HCT116 (cell line): ENCODE data around the gene MEP1B. TPM values are rescaled to one million over a fixed set of nuclear protein-coding genes. Genes with fewer than 3 reads are reported as not detected.

Experiments used
- ATAC-seq: fragments of 200-7000 bp; cut with Tn5 transposase; 2 replicates; pipeline ENCODE4 v1.9.1; 2020; ENCODE audit warnings: mild to moderate bottlenecking, moderate library complexity
- BruUV-seq: library from RNA; stranded (reverse); fragments of 400-500 nt; replicated peaks from 2 replicates; lab custom pipeline; 2021; lab: Mats Ljungman, UMichigan
- CTCF ChIA-PET: fragments of 300-600 bp; sonication (Branson Sonifier 250); formaldehyde crosslinking; loops from one replicate; lab custom pipeline; 2021; ENCODE audit warnings: antibody characterized with exemption; lab: Charles Lee
- POLR2A ChIA-PET: fragments of 300-600, 350-600 bp; sonication (Branson Sonifier 250); formaldehyde crosslinking; loops from one replicate; lab custom pipeline; 2021; ENCODE audit warnings: antibody characterized with exemption; lab: Charles Lee
- RAD21 ChIA-PET, 2 experiments: fragments of 300-600 bp; sonication (Branson Sonifier 250); formaldehyde crosslinking; loops; one replicate each; lab custom pipeline; 2023; ENCODE audit warnings: low total read pairs in 2 of 2; ENCODE audit not compliant: uncharacterized antibody in 2 of 2, unreplicated experiment in 2 of 2, low non-redundant PET in 1 of 2; lab: Charles Lee
- DNase-seq: peaks from one replicate; pipeline ENCODE4 v3.0.0-alpha.2; 2010; ENCODE audit warnings: low read depth, low spot score
- H2AFZ ChIP-seq: fragments of 200-600 bp; shearing (Covaris generic), sonication (generic); 2 replicates; pipeline ENCODE4 v1.6.1; 2017; ENCODE audit warnings: low read depth, mixed run types, mixed read lengths, antibody characterized with exemption, low read length; ENCODE audit not compliant: poor library complexity, severe bottlenecking
- H3K27ac ChIP-seq: 2 replicates; pipeline ENCODE4 v1.5.1; 2012; ENCODE audit warnings: low read depth, low read length
- H3K27me3 ChIP-seq: fragments of 200-600 bp; sonication (generic); 2 replicates; pipeline ENCODE4 v1.6.1; 2016; ENCODE audit warnings: mixed run types, low read length, mixed read lengths; ENCODE audit not compliant: insufficient read depth
- H3K36me3 ChIP-seq, 2 experiments: fragments of 200-500 bp in 1 of 2; fragments of 200-600 bp in 1 of 2; sonication (Bioruptor generic) in 1 of 2; sonication (generic) in 1 of 2; 2 replicates each; pipeline versions ENCODE4 v1.5.1 to v1.6.1; 2014 to 2016; ENCODE audit warnings: low read length in 2 of 2, inconsistent platforms in 1 of 2, mixed read lengths in 1 of 2, mixed run types in 1 of 2; ENCODE audit not compliant: insufficient read depth in 2 of 2, control insufficient read depth in 1 of 2
- H3K4me1 ChIP-seq, 2 experiments: fragments of 200-600 bp in 1 of 2; sonication (generic) in 1 of 2; 2 replicates each; pipeline versions ENCODE4 v1.5.1 to v1.6.1; 2012 to 2017; ENCODE audit warnings: low read length in 2 of 2, inconsistent platforms in 1 of 2, mild to moderate bottlenecking in 1 of 2, mixed read lengths in 1 of 2, mixed run types in 1 of 2, moderate library complexity in 1 of 2; ENCODE audit not compliant: insufficient read depth in 2 of 2, control insufficient read depth in 1 of 2
- H3K4me2 ChIP-seq: fragments of 200-600 bp; sonication (generic); 2 replicates; pipeline ENCODE4 v1.6.1; 2017; ENCODE audit warnings: mixed run types, low read length, mixed read lengths
- H3K4me3 ChIP-seq, 2 experiments: fragments of 200-600 bp in 1 of 2; sonication (generic) in 1 of 2; replicated peaks in 1 of 2; 2 replicates each; pipeline ENCODE4 v1.5.1; 2011 to 2016; ENCODE audit warnings: low read length in 2 of 2, control low read depth in 1 of 2, low read depth in 1 of 2, mild to moderate bottlenecking in 1 of 2, mixed read lengths in 1 of 2, mixed run types in 1 of 2
- H3K79me2 ChIP-seq: fragments of 200-600 bp; sonication (generic); 2 replicates; pipeline ENCODE4 v1.6.1; 2017; ENCODE audit warnings: mild to moderate bottlenecking, mixed run types, low read length, moderate library complexity, mixed read lengths; ENCODE audit not compliant: insufficient read depth
- H3K9ac ChIP-seq: fragments of 200-600 bp; sonication (generic); 2 replicates; pipeline ENCODE4 v1.6.1; 2016; ENCODE audit warnings: low read length, mixed read lengths
- H3K9me2 ChIP-seq: fragments of 200-600 bp; sonication (generic), shearing (Covaris generic); 2 replicates; pipeline ENCODE4 v1.6.1; 2017; ENCODE audit warnings: mixed run types, mild to moderate bottlenecking, moderate library complexity; ENCODE audit not compliant: insufficient read depth
- H3K9me3 ChIP-seq, 2 experiments: fragments of 200-500 bp in 1 of 2; fragments of 200-600 bp in 1 of 2; sonication (Bioruptor generic) in 1 of 2; sonication (generic) in 1 of 2; 2 replicates each; pipeline ENCODE4 v1.6.1; 2014 to 2017; ENCODE audit warnings: low read length in 2 of 2, mixed read lengths in 2 of 2, inconsistent platforms in 1 of 2, low read depth in 1 of 2, mild to moderate bottlenecking in 1 of 2, mixed run types in 1 of 2, moderate library complexity in 1 of 2; ENCODE audit not compliant: control insufficient read depth in 1 of 2, insufficient read depth in 1 of 2
- H4K20me1 ChIP-seq: fragments of 200-600 bp; sonication (generic), shearing (Covaris generic); 2 replicates; pipeline ENCODE4 v1.6.1; 2017; ENCODE audit warnings: mixed run types, mild to moderate bottlenecking, moderate library complexity; ENCODE audit not compliant: insufficient read depth
- ATF3 ChIP-seq: IDR thresholded peaks from 2 replicates; pipeline ENCODE4 v1.6.1; 2012
- CEBPB ChIP-seq: IDR thresholded peaks from 2 replicates; pipeline ENCODE4 v1.6.1; 2012; ENCODE audit warnings: low read depth
- EZH2 ChIP-seq: fragments of 200-600 bp; sonication (generic); IDR thresholded peaks from 2 replicates; pipeline ENCODE4 v1.6.1; 2017; ENCODE audit warnings: antibody characterized with exemption, mixed run types
- JUND ChIP-seq: IDR thresholded peaks from 2 replicates; pipeline ENCODE4 v1.6.1; 2012
- POLR2AphosphoS5 ChIP-seq: IDR thresholded peaks from 2 replicates; pipeline ENCODE4 v1.6.1; 2011; ENCODE audit warnings: mild to moderate bottlenecking, low read depth, low read length, moderate library complexity
- SIN3A ChIP-seq: IDR thresholded peaks from 2 replicates; pipeline ENCODE4 v1.6.1; 2012; ENCODE audit warnings: low read depth
- YY1 ChIP-seq: IDR thresholded peaks from 2 replicates; pipeline ENCODE4 v1.6.1; 2011; ENCODE audit warnings: low read length, low read depth, moderate library complexity, mild to moderate bottlenecking; ENCODE audit not compliant: insufficient replicate concordance; ENCODE audit errors: extremely low read depth
- intact Hi-C: fragments of 100-400 bp; cut with micrococcal nuclease; formaldehyde crosslinking; loops from 2 replicates; pipeline ENCODE4 v1.10.0; 2022
- total RNA-seq: library from RNA; stranded (reverse); gene quantifications from one replicate; pipeline ENCODE4 v1.2.1, GENCODE V29; 2021; ENCODE audit not compliant: unreplicated experiment
- TF ChIP-seq, protein P1 (sequence below), 3 experiments: fragments of 200-600 bp in 1 of 3; sonication (generic) in 1 of 3; IDR thresholded peaks in 2 of 3; conservative IDR thresholded peaks in 1 of 3; 2 replicates each; pipeline ENCODE4 v1.5.1; 2012 to 2017; ENCODE audit warnings: low read depth in 2 of 3, low read length in 2 of 3, antibody characterized with exemption in 1 of 3, borderline replicate concordance in 1 of 3, control low read depth in 1 of 3, mild to moderate bottlenecking in 1 of 3, mixed read lengths in 1 of 3, mixed run types in 1 of 3, moderate library complexity in 1 of 3; ENCODE audit not compliant: insufficient read depth in 1 of 3
- TF ChIP-seq, protein P2 (sequence below): IDR thresholded peaks from 2 replicates; pipeline ENCODE4 v1.6.1; 2012; ENCODE audit warnings: low read depth

The MEP1B gene
- total RNA-seq, 1 experiment from 2014 or later = not detected

GRCh38 chr18:32264401-32264800, 74.6 kb downstream of the MEP1B start:
- intact Hi-C loops = no loop called here
- ChIA-PET RAD21 (no interaction called here), POLR2A (no interaction called here), CTCF (no interaction called here)
- Histone ChIP-seq H3K9me3 (no peaks in the 10 kb centered on the region), H3K27me3 (no peaks in the 10 kb centered on the region), H3K79me2 (no peaks in the 10 kb centered on the region), H4K20me1 (no peaks in the 10 kb centered on the region), H3K9ac (no peak overlapping the region), H2AFZ (no peak overlapping the region), H3K27ac (no peak overlapping the region), H3K4me3 (no peak overlapping the region), H3K4me2 (no peak overlapping the region), H3K36me3 (no peaks in the 10 kb centered on the region), H3K9me2 (no peaks in the 10 kb centered on the region), H3K4me1 (no peaks in the 10 kb centered on the region)
- no TSS peak for BruUV-seq
- ATAC-seq (no peak), DNase-seq (no peak)
- no peak for TF ChIP-seq ATF3
- no peak for TF ChIP-seq SIN3A
- TF ChIP-seq CEBPB = no peak
- TF ChIP-seq, protein P1, sequence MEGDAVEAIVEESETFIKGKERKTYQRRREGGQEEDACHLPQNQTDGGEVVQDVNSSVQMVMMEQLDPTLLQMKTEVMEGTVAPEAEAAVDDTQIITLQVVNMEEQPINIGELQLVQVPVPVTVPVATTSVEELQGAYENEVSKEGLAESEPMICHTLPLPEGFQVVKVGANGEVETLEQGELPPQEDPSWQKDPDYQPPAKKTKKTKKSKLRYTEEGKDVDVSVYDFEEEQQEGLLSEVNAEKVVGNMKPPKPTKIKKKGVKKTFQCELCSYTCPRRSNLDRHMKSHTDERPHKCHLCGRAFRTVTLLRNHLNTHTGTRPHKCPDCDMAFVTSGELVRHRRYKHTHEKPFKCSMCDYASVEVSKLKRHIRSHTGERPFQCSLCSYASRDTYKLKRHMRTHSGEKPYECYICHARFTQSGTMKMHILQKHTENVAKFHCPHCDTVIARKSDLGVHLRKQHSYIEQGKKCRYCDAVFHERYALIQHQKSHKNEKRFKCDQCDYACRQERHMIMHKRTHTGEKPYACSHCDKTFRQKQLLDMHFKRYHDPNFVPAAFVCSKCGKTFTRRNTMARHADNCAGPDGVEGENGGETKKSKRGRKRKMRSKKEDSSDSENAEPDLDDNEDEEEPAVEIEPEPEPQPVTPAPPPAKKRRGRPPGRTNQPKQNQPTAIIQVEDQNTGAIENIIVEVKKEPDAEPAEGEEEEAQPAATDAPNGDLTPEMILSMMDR (IDR thresholded peaks at IDR 0.05 in 2 of 3, conservative IDR thresholded peaks at IDR 0.05 in 1 of 3; ENCODE audit: borderline replicate concordance in 1 of 3, insufficient read depth in 1 of 3, low read depth in 2 of 3, low read length in 2 of 3) = no peak
- no peak for TF ChIP-seq POLR2AphosphoS5
- TF ChIP-seq JUND = no peak
- TF ChIP-seq, protein P2, sequence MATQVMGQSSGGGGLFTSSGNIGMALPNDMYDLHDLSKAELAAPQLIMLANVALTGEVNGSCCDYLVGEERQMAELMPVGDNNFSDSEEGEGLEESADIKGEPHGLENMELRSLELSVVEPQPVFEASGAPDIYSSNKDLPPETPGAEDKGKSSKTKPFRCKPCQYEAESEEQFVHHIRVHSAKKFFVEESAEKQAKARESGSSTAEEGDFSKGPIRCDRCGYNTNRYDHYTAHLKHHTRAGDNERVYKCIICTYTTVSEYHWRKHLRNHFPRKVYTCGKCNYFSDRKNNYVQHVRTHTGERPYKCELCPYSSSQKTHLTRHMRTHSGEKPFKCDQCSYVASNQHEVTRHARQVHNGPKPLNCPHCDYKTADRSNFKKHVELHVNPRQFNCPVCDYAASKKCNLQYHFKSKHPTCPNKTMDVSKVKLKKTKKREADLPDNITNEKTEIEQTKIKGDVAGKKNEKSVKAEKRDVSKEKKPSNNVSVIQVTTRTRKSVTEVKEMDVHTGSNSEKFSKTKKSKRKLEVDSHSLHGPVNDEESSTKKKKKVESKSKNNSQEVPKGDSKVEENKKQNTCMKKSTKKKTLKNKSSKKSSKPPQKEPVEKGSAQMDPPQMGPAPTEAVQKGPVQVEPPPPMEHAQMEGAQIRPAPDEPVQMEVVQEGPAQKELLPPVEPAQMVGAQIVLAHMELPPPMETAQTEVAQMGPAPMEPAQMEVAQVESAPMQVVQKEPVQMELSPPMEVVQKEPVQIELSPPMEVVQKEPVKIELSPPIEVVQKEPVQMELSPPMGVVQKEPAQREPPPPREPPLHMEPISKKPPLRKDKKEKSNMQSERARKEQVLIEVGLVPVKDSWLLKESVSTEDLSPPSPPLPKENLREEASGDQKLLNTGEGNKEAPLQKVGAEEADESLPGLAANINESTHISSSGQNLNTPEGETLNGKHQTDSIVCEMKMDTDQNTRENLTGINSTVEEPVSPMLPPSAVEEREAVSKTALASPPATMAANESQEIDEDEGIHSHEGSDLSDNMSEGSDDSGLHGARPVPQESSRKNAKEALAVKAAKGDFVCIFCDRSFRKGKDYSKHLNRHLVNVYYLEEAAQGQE = no peak
- TF ChIP-seq YY1 = no peak
- TF ChIP-seq EZH2 = no peak
